Fibroblast of the conjunctiva (primary cell): Measurements from ENCODE around the gene FAM227B.
"Not testable (repeated sequence)": the region's sequence is repeated elsewhere in the genome, so short reads cannot be mapped to it uniquely, and the experiment has no call there.

Source experiments
- DNase-seq: peaks from one replicate; pipeline ENCODE4 v3.0.0-alpha.2; 2010; ENCODE audit warnings: low read depth

Gene FAM227B

GRCh38 chr15:49370782-49371181, 249.8 kb downstream of the FAM227B start:
- peak; percentile 23 for DNase-seq

GRCh38 chr15:49366496-49366895, 254.1 kb downstream of the FAM227B start:
- DNase-seq: no peak

DNA sequence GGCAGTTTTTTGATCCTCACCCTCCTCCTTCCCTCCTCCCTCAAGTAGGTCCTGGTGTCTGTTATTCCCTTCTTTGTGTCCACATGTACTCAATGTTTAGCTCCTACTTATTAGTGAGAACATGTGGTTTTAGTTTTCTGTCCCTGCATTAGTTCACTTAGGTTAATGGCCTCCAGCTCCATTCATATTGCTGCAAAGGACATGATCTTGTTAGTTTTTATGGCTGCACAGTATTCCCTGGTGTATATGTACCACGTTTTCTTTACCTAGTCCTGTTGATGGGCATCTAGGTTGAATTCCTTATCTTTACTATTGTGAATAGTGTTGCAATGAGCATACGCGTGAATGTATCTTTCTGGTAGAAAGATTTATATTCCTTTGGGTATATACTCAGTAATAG, 259.2 kb downstream of the FAM227B start:
- DNase-seq: peak; percentile 20

GRCh38 chr15:49354439-49354838, 266.2 kb downstream of the FAM227B start:
- DNase-seq: not testable (repeated sequence)

- DNase-seq: no peak
Measured at GRCh38 chr15:49343546-49343945, 277.1 kb downstream of the FAM227B start.

GRCh38 chr15:49339656-49340055, 281.0 kb downstream of the FAM227B start:
- no peak for DNase-seq

- no peak for DNase-seq
Measured at GRCh38 chr15:49331951-49332350, 288.7 kb downstream of the FAM227B start.

DNA sequence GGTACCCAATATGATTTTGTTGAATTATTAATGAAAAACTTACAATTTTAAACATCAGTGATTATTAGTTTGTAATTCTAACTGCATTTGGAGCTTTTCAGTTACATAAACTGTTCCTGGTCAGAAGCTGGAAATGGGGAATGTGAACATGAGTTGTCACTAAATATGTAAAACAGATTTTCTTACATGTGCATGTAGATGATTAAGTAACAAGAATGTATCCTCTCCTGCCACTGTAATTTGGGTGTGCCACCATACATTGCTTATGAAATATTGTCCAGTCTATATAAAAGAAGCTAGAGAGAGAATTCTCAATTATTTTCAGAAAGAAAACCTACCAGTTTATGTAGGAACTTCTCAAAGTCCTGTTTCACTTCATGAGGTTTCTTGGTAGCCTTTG, 289.2 kb downstream of the FAM227B start:
- DNase-seq: no peak

DNA sequence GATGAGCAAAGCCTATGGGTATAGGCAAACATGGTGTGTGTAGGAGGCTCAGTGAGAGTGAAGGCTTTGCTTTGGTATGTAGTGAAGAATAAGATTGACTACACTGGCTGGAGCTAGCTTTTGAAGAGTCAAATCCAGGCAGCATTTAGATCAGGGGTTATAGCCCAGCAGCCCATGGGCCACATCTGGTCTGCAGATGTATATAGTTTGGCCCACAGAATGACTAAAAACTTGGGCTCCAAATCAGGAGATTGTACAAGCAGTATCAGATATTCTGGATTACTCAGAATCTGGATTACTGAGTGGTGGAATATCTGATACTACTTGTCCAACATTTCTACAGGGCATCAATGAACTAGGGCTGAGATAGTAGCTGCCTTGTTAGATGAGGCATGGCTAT, 290.5 kb downstream of the FAM227B start:
- DNase-seq: no peak

DNA sequence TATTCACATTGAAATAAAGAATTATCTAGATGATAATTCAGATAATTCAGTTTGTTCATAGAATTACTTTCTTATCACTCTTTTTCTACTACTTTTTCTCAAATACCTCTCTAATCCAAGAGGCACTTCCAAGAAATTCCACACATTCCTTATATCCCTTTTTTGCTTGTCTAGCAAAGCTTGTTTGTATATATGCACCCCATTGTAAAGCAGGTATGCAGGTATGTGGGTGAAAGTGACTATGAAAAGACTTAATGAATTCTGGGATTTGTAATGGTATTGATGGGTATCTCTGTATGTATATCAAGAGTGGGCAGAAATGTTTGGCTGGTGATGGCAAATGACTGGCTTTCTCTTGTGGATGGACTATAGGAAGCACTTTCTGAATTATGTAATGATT, 291.7 kb downstream of the FAM227B start:
- DNase-seq: no peak

- no peak for DNase-seq
Measured at GRCh38 chr15:49327927-49328326, 292.7 kb downstream of the FAM227B start.

- DNase-seq: no peak
Measured at GRCh38 chr15:49323207-49323606, 297.4 kb downstream of the FAM227B start.

- no peak for DNase-seq
Measured at GRCh38 chr15:49320351-49320750, 300.3 kb downstream of the FAM227B start.

GRCh38 chr15:49315391-49315823, 305.2 kb downstream of the FAM227B start:
- DNase-seq: no peak

GRCh38 chr15:49314716-49315115, 305.9 kb downstream of the FAM227B start:
- no peak for DNase-seq

DNA sequence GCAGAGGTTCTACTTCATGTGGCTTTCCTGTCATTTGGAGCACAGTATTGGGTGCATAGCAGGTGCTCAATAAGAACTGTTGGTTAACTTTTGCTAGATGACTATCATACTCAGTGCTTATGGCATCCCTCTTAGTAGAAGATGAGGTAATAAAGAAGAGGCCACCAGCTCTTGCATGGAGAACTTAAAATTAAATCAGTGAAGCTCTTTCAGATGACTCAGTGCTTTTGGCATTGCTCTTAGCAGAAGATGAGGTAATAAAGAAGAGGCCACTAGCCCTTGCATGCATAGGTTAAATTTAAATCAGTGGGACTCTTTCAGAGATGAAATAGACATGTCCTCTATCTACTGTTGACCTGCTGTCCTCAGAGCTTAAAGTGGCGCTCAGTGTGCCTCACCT, 307.0 kb downstream of the FAM227B start:
- DNase-seq: peak; percentile 70

DNA sequence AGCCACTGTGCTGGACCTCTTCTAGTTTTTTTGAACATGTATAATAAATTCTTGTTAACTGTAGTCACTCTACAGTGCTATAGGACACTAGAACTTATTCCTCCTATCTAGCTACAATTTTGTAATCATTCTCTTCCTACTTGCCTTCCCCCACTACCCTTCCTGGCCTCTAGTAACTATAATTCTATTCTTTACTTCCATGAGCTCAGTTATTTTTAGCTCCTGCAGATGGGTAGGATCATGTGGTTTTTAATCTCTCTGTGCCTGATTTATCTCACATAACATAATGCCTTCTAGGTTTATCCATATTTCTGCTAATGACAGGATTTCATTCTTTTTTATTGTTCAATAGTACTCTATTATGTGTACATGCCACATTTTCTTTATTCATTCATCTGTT, 310.7 kb downstream of the FAM227B start:
- DNase-seq: no peak

GRCh38 chr15:49308686-49309085, 311.9 kb downstream of the FAM227B start:
- DNase-seq: no peak

- DNase-seq: no peak
Measured at GRCh38 chr15:49306551-49306950, 314.1 kb downstream of the FAM227B start.

- no peak for DNase-seq
Measured at GRCh38 chr15:49303003-49303402, 317.6 kb downstream of the FAM227B start.

DNA sequence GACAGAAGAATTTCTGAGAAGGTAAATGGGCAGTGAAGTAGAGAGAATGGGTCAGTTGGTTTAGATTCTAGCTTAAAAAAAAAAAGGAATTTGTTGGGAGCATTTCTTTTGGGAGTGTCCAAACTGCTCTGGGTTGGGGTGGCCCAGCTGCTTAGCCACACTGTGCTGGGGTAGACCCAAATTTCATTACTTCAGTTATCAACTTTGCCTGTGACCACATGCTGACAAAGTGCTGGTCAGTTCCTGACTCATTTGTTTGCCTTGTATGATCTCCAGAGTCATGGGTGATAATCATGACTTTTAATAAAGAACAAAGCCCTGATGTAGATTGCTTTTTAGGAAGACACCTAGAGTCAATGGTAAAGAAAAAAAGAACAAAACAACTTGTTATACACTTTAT, 319.1 kb downstream of the FAM227B start:
- DNase-seq: no peak

DNA sequence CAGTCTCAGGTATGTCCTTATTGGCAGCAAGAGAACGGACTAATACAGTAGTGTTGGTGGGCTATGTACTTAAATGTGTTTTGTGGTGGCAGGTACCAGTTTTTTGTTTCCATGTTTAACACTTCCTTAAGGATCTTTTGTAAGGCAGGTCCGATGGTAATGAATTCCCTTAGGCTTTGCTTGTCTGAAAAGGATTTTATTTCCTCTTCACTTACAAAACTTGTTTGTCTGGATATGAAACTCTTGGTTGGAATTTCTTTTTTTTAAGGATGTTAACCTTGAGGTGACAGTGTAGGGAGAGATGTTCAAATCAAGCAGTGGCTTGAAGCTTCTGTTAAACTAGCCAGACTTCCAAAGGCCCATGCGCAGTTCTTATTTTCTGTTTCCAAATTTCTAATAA, 319.8 kb downstream of the FAM227B start:
- DNase-seq: no peak

DNA sequence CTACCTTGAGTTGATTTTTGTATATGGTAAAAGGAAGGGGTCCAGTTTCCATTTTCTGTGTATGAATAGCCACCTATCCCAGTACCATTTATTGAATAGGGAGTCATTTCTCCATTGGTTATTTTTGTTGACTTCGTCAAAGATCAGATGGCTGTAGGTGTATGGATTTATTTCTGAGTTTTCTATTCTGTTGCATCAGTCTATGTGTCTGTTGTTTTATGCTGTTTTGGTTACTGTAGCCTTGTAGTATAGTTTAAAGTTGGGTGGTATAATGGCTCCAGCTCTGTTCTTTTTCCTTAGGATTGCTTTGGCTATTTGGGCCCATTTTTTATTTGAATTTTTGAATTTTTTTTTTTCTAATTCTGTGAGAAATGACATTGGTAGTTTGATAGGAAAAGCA, 323.0 kb downstream of the FAM227B start:
- DNase-seq: no peak

- no peak for DNase-seq
Measured at GRCh38 chr15:49296258-49296657, 324.4 kb downstream of the FAM227B start.

DNA sequence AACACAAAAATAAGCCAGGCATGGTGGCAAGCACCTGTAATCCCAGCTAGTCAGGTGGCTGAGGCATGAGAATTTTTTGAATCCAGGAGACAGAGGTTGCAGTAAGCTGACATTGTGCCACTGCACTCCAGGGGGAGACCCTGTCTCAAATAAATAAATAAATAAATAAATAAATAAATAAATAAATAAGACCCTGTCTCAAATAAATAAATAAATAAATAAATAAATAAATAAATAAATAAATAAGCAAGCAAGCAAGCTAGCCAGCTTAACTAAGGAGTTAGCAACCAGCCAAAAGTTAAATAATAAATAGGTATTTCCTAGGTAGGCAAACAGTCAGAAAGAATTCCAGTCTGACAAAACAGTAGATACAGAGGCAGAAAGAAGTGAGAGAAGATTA, 326.7 kb downstream of the FAM227B start:
- no peak for DNase-seq
